Activated T-helper 17 cell treated with anti-CD3 and anti-CD28 coated beads, Interleukin-2, amount 50 U/mL, for 72 hours (primary cell): Measurements from ENCODE around the gene GNLY. TPM values are rescaled to one million over a fixed set of nuclear protein-coding genes. Genes with fewer than 3 reads are reported as not detected.
"Not testable (repeated sequence)": the region's sequence is repeated elsewhere in the genome, so short reads cannot be mapped to it uniquely, and the experiment has no call there.

ENCODE experiments used
- ATAC-seq: fragments of 150-1000 bp; cut with Tn5 transposase; replicated peaks from 2 replicates; pipeline ENCODE4 v1.10.0; 2021; ENCODE audit warnings: mild to moderate bottlenecking, moderate library complexity
- H3K27ac Mint-ChIP-seq: one replicate; pipeline ENCODE4 v1.8.0; 2022; ENCODE audit warnings: mixed read lengths
- H3K27me3 Mint-ChIP-seq: one replicate; pipeline ENCODE4 v1.8.0; 2022; ENCODE audit warnings: mixed read lengths
- H3K36me3 Mint-ChIP-seq: one replicate; pipeline ENCODE4 v1.8.0; 2022; ENCODE audit warnings: low read depth, mild to moderate bottlenecking, mixed read lengths
- H3K4me1 Mint-ChIP-seq: one replicate; pipeline ENCODE4 v1.8.0; 2022; ENCODE audit warnings: mixed read lengths
- H3K4me3 Mint-ChIP-seq: one replicate; pipeline ENCODE4 v1.8.0; 2022; ENCODE audit warnings: mild to moderate bottlenecking, mixed read lengths
- H3K9me3 Mint-ChIP-seq: one replicate; pipeline ENCODE4 v1.8.0; 2022; ENCODE audit warnings: mixed read lengths
- total RNA-seq, 2 donors: library from RNA; stranded (reverse); gene quantifications; one replicate each; pipeline ENCODE4 v1.2.3, GENCODE V29; 2022

GNLY gene
- total RNA-seq, 2 donors from 2014 or later = 10.6 to 32.4 TPM

GRCh38 chr2:85669549-85669948 lies 24.6 kb upstream of the GNLY start:
- no peaks in the 10 kb centered on the region for H3K9me3 Mint-ChIP-seq
- H3K36me3 Mint-ChIP-seq = no peaks in the 10 kb centered on the region
- H3K27me3 Mint-ChIP-seq = peaks cover 5% of the 10 kb centered on the region
- no peak overlapping the region for H3K4me3 Mint-ChIP-seq
- no peak overlapping the region for H3K27ac Mint-ChIP-seq
- no peak for ATAC-seq
- peaks cover 5% of the 10 kb centered on the region for H3K4me1 Mint-ChIP-seq

GRCh38 chr2:85670416-85670815 lies 23.7 kb upstream of the GNLY start:
- not testable (repeated sequence) for H3K27me3 Mint-ChIP-seq, H3K36me3 Mint-ChIP-seq, H3K27ac Mint-ChIP-seq, ATAC-seq, H3K4me3 Mint-ChIP-seq, H3K9me3 Mint-ChIP-seq, H3K4me1 Mint-ChIP-seq

- H3K9me3 Mint-ChIP-seq = no peaks in the 10 kb centered on the region
- no peak for ATAC-seq
- peaks cover under 1% of the 10 kb centered on the region for H3K4me1 Mint-ChIP-seq
- H3K27me3 Mint-ChIP-seq = peaks cover under 1% of the 10 kb centered on the region
- H3K27ac Mint-ChIP-seq = no peak overlapping the region
- H3K4me3 Mint-ChIP-seq = no peak overlapping the region
- H3K36me3 Mint-ChIP-seq = no peaks in the 10 kb centered on the region
Measured at GRCh38 chr2:85672456-85672855, 21.7 kb upstream of the GNLY start.

- ATAC-seq = no peak
- no peaks in the 10 kb centered on the region for H3K9me3 Mint-ChIP-seq
- no peak overlapping the region for H3K4me3 Mint-ChIP-seq
Measured at GRCh38 chr2:85673716-85674375, 20.3 kb upstream of the GNLY start.

GRCh38 chr2:85674417-85674816 lies 19.7 kb upstream of the GNLY start:
- Mint-ChIP-seq H3K9me3 (no peaks in the 10 kb centered on the region), H3K4me1 (no peaks in the 10 kb centered on the region), H3K36me3 (no peaks in the 10 kb centered on the region), H3K27me3 (no peaks in the 10 kb centered on the region), H3K4me3 (no peak overlapping the region), H3K27ac (no peak overlapping the region)
- no peak for ATAC-seq

More at GRCh38 chr2:85673716-85674375, 20.3 kb upstream of the GNLY start:
- Mint-ChIP-seq H3K27ac (no peak overlapping the region), H3K36me3 (no peaks in the 10 kb centered on the region), H3K27me3 (no peaks in the 10 kb centered on the region), H3K4me1 (no peaks in the 10 kb centered on the region)

- Mint-ChIP-seq H3K9me3 (no peaks in the 10 kb centered on the region), H3K36me3 (no peaks in the 10 kb centered on the region), H3K27ac (no peak overlapping the region), H3K27me3 (no peaks in the 10 kb centered on the region), H3K4me3 (no peak overlapping the region), H3K4me1 (no peaks in the 10 kb centered on the region)
- ATAC-seq = no peak
Measured at GRCh38 chr2:85675427-85675826, 18.7 kb upstream of the GNLY start.

GRCh38 chr2:85675866-85676548 lies 18.2 kb upstream of the GNLY start:
- ATAC-seq = no peak
- H3K27me3 Mint-ChIP-seq = no peaks in the 10 kb centered on the region
- no peaks in the 10 kb centered on the region for H3K4me1 Mint-ChIP-seq
- no peak overlapping the region for H3K4me3 Mint-ChIP-seq
- H3K27ac Mint-ChIP-seq = no peak overlapping the region
- no peaks in the 10 kb centered on the region for H3K36me3 Mint-ChIP-seq
- H3K9me3 Mint-ChIP-seq = no peaks in the 10 kb centered on the region

GRCh38 chr2:85678377-85678776 lies 15.8 kb upstream of the GNLY start:
- Mint-ChIP-seq H3K36me3 (no peaks in the 10 kb centered on the region), H3K9me3 (no peaks in the 10 kb centered on the region), H3K4me3 (no peak overlapping the region), H3K27ac (no peak overlapping the region), H3K27me3 (no peaks in the 10 kb centered on the region), H3K4me1 (peaks cover 5% of the 10 kb centered on the region)
- no peak for ATAC-seq

- Mint-ChIP-seq H3K27me3 (no peaks in the 10 kb centered on the region), H3K4me1 (peaks cover 5% of the 10 kb centered on the region), H3K27ac (no peak overlapping the region), H3K4me3 (no peak overlapping the region), H3K9me3 (no peaks in the 10 kb centered on the region), H3K36me3 (no peaks in the 10 kb centered on the region)
- peak; percentile 81 for ATAC-seq
Measured at GRCh38 chr2:85678794-85679672, 15.1 kb upstream of the GNLY start.

GRCh38 chr2:85680707-85681371 lies 13.3 kb upstream of the GNLY start:
- peak; percentile 68 for ATAC-seq

GRCh38 chr2:85681372-85681763 lies 12.8 kb upstream of the GNLY start:
- Mint-ChIP-seq H3K4me1 (peaks cover 5% of the 10 kb centered on the region), H3K27me3 (peaks cover 1% of the 10 kb centered on the region), H3K27ac (peak overlapping the region; percentile 68), H3K9me3 (no peaks in the 10 kb centered on the region), H3K4me3 (peak overlapping the region; percentile 55), H3K36me3 (no peaks in the 10 kb centered on the region)
- ATAC-seq = peak; percentile 28

More at GRCh38 chr2:85680707-85681371, 13.3 kb upstream of the GNLY start:
- Mint-ChIP-seq H3K36me3 (no peaks in the 10 kb centered on the region), H3K9me3 (no peaks in the 10 kb centered on the region), H3K27me3 (no peaks in the 10 kb centered on the region), H3K27ac (peak overlapping the region; percentile 68), H3K4me1 (peaks cover 5% of the 10 kb centered on the region), H3K4me3 (peak overlapping the region; percentile 55)

GRCh38 chr2:85681776-85682175 lies 12.4 kb upstream of the GNLY start:
- peak overlapping the region; percentile 68 for H3K27ac Mint-ChIP-seq
- ATAC-seq = peak; percentile 44
- no peaks in the 10 kb centered on the region for H3K9me3 Mint-ChIP-seq
- peak overlapping the region; percentile 55 for H3K4me3 Mint-ChIP-seq
- H3K4me1 Mint-ChIP-seq = peaks cover 5% of the 10 kb centered on the region
- H3K36me3 Mint-ChIP-seq = no peaks in the 10 kb centered on the region
- H3K27me3 Mint-ChIP-seq = peaks cover 3% of the 10 kb centered on the region

- no peak overlapping the region for H3K4me3 Mint-ChIP-seq
- no peaks in the 10 kb centered on the region for H3K9me3 Mint-ChIP-seq
Measured at GRCh38 chr2:85682378-85682777, 11.8 kb upstream of the GNLY start.

GRCh38 chr2:85684380-85684779 lies 9.8 kb upstream of the GNLY start:
- Mint-ChIP-seq H3K4me1 (peaks cover 5% of the 10 kb centered on the region), H3K36me3 (no peaks in the 10 kb centered on the region), H3K9me3 (no peaks in the 10 kb centered on the region), H3K27ac (no peak overlapping the region), H3K27me3 (peaks cover 3% of the 10 kb centered on the region), H3K4me3 (no peak overlapping the region)
- no peak for ATAC-seq

More at GRCh38 chr2:85682378-85682777, 11.8 kb upstream of the GNLY start:
- H3K27ac Mint-ChIP-seq = no peak overlapping the region
- H3K4me1 Mint-ChIP-seq = peaks cover 5% of the 10 kb centered on the region
- H3K27me3 Mint-ChIP-seq = peaks cover 3% of the 10 kb centered on the region
- ATAC-seq = no peak
- no peaks in the 10 kb centered on the region for H3K36me3 Mint-ChIP-seq
